GM12864 (cell line): ENCODE measurements around the gene CP.

Experiments used
- DNase-seq: peaks from one replicate; pipeline ENCODE4 v3.0.0-alpha.2; 2011; ENCODE audit warnings: low read depth
- H3K4me3 ChIP-seq: 2 replicates; pipeline ENCODE4 v1.5.1; 2011; ENCODE audit warnings: mild to moderate bottlenecking, low read depth, low read length, control low read depth
- CTCF ChIP-seq: IDR thresholded peaks from 2 replicates; pipeline ENCODE4 v1.5.1; 2011; ENCODE audit warnings: low read depth, mild to moderate bottlenecking, moderate library complexity, low read length, control low read depth, inconsistent platforms; ENCODE audit errors: missing control alignments

Gene CP

GRCh38 chr3:149167898-149168297 lies 53.7 kb downstream of the CP start:
- no peak overlapping the region for H3K4me3 ChIP-seq
- no peak for DNase-seq
- TF ChIP-seq CTCF = no peak

GRCh38 chr3:149163066-149163465 lies 58.6 kb downstream of the CP start:
- TF ChIP-seq CTCF = no peak
- DNase-seq = no peak

GRCh38 chr3:149162007-149162406 lies 59.6 kb downstream of the CP start:
- DNase-seq = no peak
- TF ChIP-seq CTCF = no peak
- H3K4me3 ChIP-seq = no peak overlapping the region

More at GRCh38 chr3:149163066-149163465, 58.6 kb downstream of the CP start:
- H3K4me3 ChIP-seq = no peak overlapping the region

GRCh38 chr3:149160754-149161300 lies 60.8 kb downstream of the CP start:
- no peak for TF ChIP-seq CTCF
- DNase-seq = no peak
- H3K4me3 ChIP-seq = no peak overlapping the region

GRCh38 chr3:149153402-149153801 lies 68.2 kb downstream of the CP start:
- no peak for DNase-seq
- no peak for TF ChIP-seq CTCF
- H3K4me3 ChIP-seq = no peak overlapping the region

GRCh38 chr3:149152420-149152819 lies 69.2 kb downstream of the CP start:
- DNase-seq = peak; percentile 46
- no peak overlapping the region for H3K4me3 ChIP-seq
- no peak for TF ChIP-seq CTCF

GRCh38 chr3:149151843-149152242 lies 69.8 kb downstream of the CP start:
- DNase-seq = no peak
- no peak for TF ChIP-seq CTCF
- H3K4me3 ChIP-seq = no peak overlapping the region
